ENCODE results near the gene PIGH. TPM values are rescaled to one million over a fixed set of nuclear protein-coding genes. Genes with fewer than 3 reads are reported as not detected.

Gene PIGH
- total RNA-seq, 1 donor from 2014 or later, result 18.3 TPM

DNA sequence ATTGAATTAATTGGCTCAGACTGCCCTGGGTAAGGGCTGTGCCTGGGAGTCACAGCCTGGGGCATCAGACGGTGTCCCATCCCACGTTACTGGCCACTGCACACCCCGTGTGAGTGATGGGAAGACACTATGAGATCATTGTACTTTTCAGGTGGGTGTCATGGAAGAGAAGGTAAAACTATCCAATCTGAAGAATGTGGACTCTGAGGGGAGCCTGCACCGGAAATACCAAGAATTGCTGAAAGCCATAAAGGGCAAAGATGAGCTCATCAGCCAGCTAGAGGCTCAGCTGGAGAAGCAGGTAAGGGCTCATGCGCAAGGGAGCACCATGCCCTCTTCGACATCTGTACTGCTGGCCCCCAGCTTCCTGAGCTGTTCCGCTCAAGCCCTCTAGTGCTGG lies 43.0 kb downstream of the PIGH start:
- TF ChIP-seq, protein P1, sequence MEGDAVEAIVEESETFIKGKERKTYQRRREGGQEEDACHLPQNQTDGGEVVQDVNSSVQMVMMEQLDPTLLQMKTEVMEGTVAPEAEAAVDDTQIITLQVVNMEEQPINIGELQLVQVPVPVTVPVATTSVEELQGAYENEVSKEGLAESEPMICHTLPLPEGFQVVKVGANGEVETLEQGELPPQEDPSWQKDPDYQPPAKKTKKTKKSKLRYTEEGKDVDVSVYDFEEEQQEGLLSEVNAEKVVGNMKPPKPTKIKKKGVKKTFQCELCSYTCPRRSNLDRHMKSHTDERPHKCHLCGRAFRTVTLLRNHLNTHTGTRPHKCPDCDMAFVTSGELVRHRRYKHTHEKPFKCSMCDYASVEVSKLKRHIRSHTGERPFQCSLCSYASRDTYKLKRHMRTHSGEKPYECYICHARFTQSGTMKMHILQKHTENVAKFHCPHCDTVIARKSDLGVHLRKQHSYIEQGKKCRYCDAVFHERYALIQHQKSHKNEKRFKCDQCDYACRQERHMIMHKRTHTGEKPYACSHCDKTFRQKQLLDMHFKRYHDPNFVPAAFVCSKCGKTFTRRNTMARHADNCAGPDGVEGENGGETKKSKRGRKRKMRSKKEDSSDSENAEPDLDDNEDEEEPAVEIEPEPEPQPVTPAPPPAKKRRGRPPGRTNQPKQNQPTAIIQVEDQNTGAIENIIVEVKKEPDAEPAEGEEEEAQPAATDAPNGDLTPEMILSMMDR (IDR thresholded peaks at IDR 0.05), result no peak
- no peak for DNase-seq (ENCODE audit: extremely low spot score, unreplicated experiment)
- Mint-ChIP-seq H3K27me3 (ENCODE audit: unreplicated experiment) (peaks cover 13% of the 10 kb centered on the region), H3K27ac (ENCODE audit: unreplicated experiment) (no peak overlapping the region), H3K9me3 (ENCODE audit: unreplicated experiment) (no peaks in the 10 kb centered on the region), H3K36me3 (ENCODE audit: unreplicated experiment) (no peaks in the 10 kb centered on the region), H3K4me3 (ENCODE audit: unreplicated experiment) (no peak overlapping the region), H3K4me1 (ENCODE audit: unreplicated experiment) (no peaks in the 10 kb centered on the region)

DNA sequence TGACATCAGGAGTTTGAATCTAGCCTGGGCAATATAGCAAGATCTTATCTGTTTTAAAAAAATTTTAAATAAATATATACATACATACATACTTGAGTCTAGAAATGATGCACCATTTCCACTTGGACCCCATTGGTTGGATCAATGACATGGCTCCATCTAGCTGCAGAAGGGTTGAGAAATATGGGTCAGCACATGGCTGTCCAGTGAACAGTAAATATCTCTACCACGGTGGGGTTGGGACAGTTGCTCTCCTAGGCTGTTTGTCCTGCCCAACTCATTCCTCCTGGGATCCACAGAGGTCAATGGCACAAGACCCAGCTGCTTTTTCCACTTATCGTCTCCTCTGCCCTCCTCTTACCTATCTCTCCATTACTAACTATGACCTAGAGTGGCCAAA lies 43.4 kb downstream of the PIGH start:
- no peak overlapping the region for H3K27ac Mint-ChIP-seq (ENCODE audit: unreplicated experiment)
- peaks cover 13% of the 10 kb centered on the region for H3K27me3 Mint-ChIP-seq (ENCODE audit: unreplicated experiment)
- no peaks in the 10 kb centered on the region for H3K9me3 Mint-ChIP-seq (ENCODE audit: unreplicated experiment)
- no peaks in the 10 kb centered on the region for H3K4me1 Mint-ChIP-seq (ENCODE audit: unreplicated experiment)
- H3K36me3 Mint-ChIP-seq (ENCODE audit: unreplicated experiment), result no peaks in the 10 kb centered on the region
- no peak overlapping the region for H3K4me3 Mint-ChIP-seq (ENCODE audit: unreplicated experiment)
- DNase-seq (ENCODE audit: extremely low spot score, unreplicated experiment), result no peak
- TF ChIP-seq, protein P1 (IDR thresholded peaks at IDR 0.05), result no peak

DNA sequence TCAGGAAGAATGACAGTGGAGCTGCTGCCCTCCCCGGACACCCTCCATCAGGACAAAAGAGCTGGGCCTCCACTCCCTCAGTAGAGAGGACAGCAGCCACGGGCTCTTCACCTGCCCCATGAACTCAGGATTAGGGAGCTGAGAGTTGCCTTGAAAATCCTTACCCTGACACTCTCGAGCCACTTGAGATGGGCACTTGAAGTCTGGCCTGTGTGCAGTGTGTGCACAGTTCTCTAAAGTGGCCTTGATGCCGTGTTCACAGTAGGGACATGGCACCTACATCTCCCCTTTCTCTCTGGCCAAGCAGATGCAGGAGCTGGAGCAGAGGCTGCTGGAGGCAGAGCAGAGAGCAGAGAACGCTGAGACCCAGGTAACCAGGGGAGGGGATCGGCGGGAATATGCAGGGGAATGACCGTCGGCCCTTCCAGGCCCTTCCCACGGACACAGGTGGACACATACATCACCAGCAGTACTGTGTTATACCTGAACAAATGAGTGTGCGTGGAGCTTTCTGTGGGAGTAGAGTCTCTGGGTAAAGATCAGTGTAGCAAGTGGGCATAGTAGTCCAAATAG lies 44.5 kb downstream of the PIGH start:
- no peak for DNase-seq (ENCODE audit: extremely low spot score, unreplicated experiment)
- TF ChIP-seq, protein P1 (IDR thresholded peaks at IDR 0.05), result no peak
- Mint-ChIP-seq H3K9me3 (ENCODE audit: unreplicated experiment) (no peaks in the 10 kb centered on the region), H3K4me1 (ENCODE audit: unreplicated experiment) (no peaks in the 10 kb centered on the region), H3K36me3 (ENCODE audit: unreplicated experiment) (no peaks in the 10 kb centered on the region), H3K4me3 (ENCODE audit: unreplicated experiment) (no peak overlapping the region), H3K27me3 (ENCODE audit: unreplicated experiment) (peaks cover 13% of the 10 kb centered on the region), H3K27ac (ENCODE audit: unreplicated experiment) (no peak overlapping the region)

DNA sequence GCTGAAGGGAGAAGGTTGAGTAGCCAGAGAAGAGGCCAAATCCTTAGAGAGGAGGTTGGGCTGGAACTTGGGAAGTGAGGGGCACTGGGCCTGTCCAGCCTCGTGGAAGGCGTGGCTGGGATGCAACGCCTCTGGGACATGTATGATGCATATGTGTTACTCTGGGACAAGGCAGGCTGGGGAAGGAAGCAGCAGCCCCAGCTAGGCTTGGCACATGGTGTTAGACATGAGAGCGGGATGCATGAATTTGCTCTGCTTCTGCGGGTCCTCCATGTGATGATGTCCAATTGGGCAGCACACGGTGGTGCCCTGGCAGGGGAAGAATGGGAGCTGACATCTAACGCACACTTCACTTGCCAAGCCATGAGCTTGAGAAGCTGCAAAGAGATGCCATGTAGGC lies 45.7 kb downstream of the PIGH start:
- Mint-ChIP-seq H3K27ac (ENCODE audit: unreplicated experiment) (no peak overlapping the region), H3K4me3 (ENCODE audit: unreplicated experiment) (no peak overlapping the region), H3K4me1 (ENCODE audit: unreplicated experiment) (no peaks in the 10 kb centered on the region), H3K36me3 (ENCODE audit: unreplicated experiment) (no peaks in the 10 kb centered on the region), H3K9me3 (ENCODE audit: unreplicated experiment) (no peaks in the 10 kb centered on the region), H3K27me3 (ENCODE audit: unreplicated experiment) (peaks cover 16% of the 10 kb centered on the region)
- DNase-seq (ENCODE audit: extremely low spot score, unreplicated experiment), result no peak
- TF ChIP-seq, protein P1 (IDR thresholded peaks at IDR 0.05), result no peak

DNA sequence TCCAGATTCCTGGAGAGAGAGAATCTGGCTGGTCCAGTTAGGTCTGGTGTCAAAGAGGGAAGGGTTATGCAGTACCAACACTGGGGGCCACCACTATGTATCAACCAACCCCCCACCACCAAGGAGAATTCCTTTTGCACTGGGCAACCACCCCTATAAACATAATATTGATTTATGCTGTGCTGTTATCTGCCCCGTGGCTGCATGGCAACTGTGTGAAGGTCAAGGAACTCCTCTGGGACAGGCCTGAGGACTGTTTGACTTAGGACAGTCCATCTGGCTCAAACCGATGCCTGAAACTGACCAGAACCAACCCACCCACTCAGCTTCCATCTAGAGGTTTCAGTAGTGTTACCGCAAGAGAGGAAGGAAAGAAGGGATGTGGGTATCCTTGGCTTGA lies 46.5 kb downstream of the PIGH start:
- Mint-ChIP-seq H3K27me3 (ENCODE audit: unreplicated experiment) (peaks cover 20% of the 10 kb centered on the region), H3K4me1 (ENCODE audit: unreplicated experiment) (no peaks in the 10 kb centered on the region), H3K9me3 (ENCODE audit: unreplicated experiment) (no peaks in the 10 kb centered on the region), H3K4me3 (ENCODE audit: unreplicated experiment) (no peak overlapping the region), H3K36me3 (ENCODE audit: unreplicated experiment) (no peaks in the 10 kb centered on the region), H3K27ac (ENCODE audit: unreplicated experiment) (no peak overlapping the region)
- no peak for DNase-seq (ENCODE audit: extremely low spot score, unreplicated experiment)
- TF ChIP-seq, protein P1 (IDR thresholded peaks at IDR 0.05), result no peak

All from osteocyte (in vitro differentiated cells).